ENCODE measurements around the gene SLC10A2.

SLC10A2 gene

DNA sequence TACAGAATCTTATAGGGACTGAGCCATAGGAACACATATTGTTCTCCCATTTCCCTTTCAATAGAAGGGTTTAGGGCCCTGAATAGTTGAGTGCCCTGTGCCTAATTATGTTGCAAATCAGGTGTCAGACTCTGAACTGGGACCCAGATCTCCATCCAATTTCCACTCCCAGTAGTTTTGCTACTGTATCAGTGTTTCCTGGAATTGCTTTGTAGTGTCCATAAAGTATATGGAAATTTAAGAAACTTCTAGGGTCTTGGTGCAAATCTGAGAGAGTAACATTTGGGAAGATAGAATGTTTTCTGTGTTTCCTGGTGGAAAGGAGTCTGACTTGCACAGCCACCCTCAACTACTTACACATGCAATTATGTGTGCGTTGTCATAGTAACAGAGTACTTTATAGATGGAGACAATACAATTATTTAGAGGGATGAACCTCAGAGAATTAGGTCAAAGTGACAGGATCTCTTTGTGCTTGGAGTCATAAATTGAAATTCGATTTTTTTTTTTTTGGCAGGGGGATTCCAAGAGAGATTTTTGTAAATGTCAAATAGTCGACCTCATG is 646 bp upstream of the SLC10A2 start:
- H3K79me2 ChIP-seq (ENCODE audit: insufficient read depth, low read length) = no peaks in the 10 kb centered on the region
- H3K9me3 ChIP-seq (ENCODE audit: insufficient read depth, low read depth, low read length) = no peaks in the 10 kb centered on the region
- H3K36me3 ChIP-seq (ENCODE audit: insufficient read depth, low read length) = no peaks in the 10 kb centered on the region
- TF ChIP-seq, protein P1, sequence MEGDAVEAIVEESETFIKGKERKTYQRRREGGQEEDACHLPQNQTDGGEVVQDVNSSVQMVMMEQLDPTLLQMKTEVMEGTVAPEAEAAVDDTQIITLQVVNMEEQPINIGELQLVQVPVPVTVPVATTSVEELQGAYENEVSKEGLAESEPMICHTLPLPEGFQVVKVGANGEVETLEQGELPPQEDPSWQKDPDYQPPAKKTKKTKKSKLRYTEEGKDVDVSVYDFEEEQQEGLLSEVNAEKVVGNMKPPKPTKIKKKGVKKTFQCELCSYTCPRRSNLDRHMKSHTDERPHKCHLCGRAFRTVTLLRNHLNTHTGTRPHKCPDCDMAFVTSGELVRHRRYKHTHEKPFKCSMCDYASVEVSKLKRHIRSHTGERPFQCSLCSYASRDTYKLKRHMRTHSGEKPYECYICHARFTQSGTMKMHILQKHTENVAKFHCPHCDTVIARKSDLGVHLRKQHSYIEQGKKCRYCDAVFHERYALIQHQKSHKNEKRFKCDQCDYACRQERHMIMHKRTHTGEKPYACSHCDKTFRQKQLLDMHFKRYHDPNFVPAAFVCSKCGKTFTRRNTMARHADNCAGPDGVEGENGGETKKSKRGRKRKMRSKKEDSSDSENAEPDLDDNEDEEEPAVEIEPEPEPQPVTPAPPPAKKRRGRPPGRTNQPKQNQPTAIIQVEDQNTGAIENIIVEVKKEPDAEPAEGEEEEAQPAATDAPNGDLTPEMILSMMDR (conservative IDR thresholded peaks at IDR 0.05; ENCODE audit: low read length) = no peak
- TF ChIP-seq EZH2phosphoT487 (IDR thresholded peaks at IDR 0.05; ENCODE audit: borderline replicate concordance) = no peak
- no peaks in the 10 kb centered on the region for H3F3A ChIP-seq (ENCODE audit: low read depth)
- no peak overlapping the region for H3K4me3 ChIP-seq (ENCODE audit: low read length, poor library complexity, severe bottlenecking)
- no peaks in the 10 kb centered on the region for H3K4me1 ChIP-seq (ENCODE audit: insufficient read depth, low read length, poor library complexity, severe bottlenecking)
- H3K9me2 ChIP-seq (replicated peaks; ENCODE audit: low read depth, low read length) = no peaks in the 10 kb centered on the region
- H3K9ac ChIP-seq (ENCODE audit: low read depth, low read length, poor library complexity, severe bottlenecking) = no peak overlapping the region
- H2AFZ ChIP-seq (ENCODE audit: low read length) = no peak overlapping the region
- no peak overlapping the region for H3K4me2 ChIP-seq (ENCODE audit: low read depth, low read length, poor library complexity, severe bottlenecking)
- H4K20me1 ChIP-seq (ENCODE audit: insufficient read depth, low read length, poor library complexity, severe bottlenecking) = no peaks in the 10 kb centered on the region
- no peaks in the 10 kb centered on the region for H3K27me3 ChIP-seq (ENCODE audit: insufficient read depth, low read length, poor library complexity, severe bottlenecking)

DNA sequence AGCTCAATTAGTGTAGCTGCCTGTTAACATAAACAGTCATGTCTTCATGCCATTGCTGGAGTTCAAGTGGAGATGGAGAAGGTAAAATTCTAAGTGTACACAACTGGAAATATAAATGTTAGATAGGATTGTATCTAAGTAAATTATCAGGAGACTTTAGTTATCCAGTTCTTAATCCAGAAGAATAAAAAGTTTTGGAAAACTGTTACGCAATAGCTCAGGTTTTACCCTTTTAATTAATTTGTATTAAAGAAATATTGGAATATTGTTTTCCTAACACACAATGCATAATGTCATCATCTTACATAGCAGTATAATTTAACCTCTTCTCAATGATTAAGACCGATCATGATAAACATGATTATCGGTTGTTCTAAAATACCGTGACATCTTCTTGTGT is 2.8 kb downstream of the SLC10A2 start:
- Histone ChIP-seq H3K4me3 (ENCODE audit: low read length, poor library complexity, severe bottlenecking) (no peak overlapping the region), H4K20me1 (ENCODE audit: insufficient read depth, low read length, poor library complexity, severe bottlenecking) (no peaks in the 10 kb centered on the region), H3K4me2 (ENCODE audit: low read depth, low read length, poor library complexity, severe bottlenecking) (no peak overlapping the region), H3K9ac (ENCODE audit: low read depth, low read length, poor library complexity, severe bottlenecking) (no peak overlapping the region), H3K9me2 (replicated peaks; ENCODE audit: low read depth, low read length) (no peaks in the 10 kb centered on the region), H3K79me2 (ENCODE audit: insufficient read depth, low read length) (no peaks in the 10 kb centered on the region), H3F3A (ENCODE audit: low read depth) (no peaks in the 10 kb centered on the region), H3K4me1 (ENCODE audit: insufficient read depth, low read length, poor library complexity, severe bottlenecking) (no peaks in the 10 kb centered on the region), H3K27me3 (ENCODE audit: insufficient read depth, low read length, poor library complexity, severe bottlenecking) (no peaks in the 10 kb centered on the region), H3K9me3 (ENCODE audit: insufficient read depth, low read depth, low read length) (no peaks in the 10 kb centered on the region), H2AFZ (ENCODE audit: low read length) (no peak overlapping the region), H3K36me3 (ENCODE audit: insufficient read depth, low read length) (no peaks in the 10 kb centered on the region)
- no peak for TF ChIP-seq EZH2phosphoT487 (IDR thresholded peaks at IDR 0.05; ENCODE audit: borderline replicate concordance)
- TF ChIP-seq, protein P1 (conservative IDR thresholded peaks at IDR 0.05; ENCODE audit: low read length) = no peak

DNA sequence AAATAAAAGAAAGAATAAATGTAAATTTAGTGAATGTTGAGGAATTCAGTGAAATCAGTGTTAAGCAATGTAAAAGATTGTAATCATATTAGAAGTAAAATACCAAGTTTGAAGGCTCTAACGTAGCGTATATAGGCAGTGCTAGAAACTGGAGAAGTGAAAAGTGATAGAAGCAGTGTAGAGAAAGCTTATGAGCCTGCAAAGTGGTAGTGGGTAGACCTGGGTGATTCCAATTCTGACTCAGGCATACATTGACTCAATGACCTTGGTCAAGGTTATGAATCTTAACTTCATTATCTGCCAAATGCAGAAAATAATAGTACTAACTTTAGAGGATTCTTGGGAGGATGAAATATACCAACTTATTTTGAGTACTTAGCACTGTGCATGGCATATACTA is 4.1 kb downstream of the SLC10A2 start:
- Histone ChIP-seq H3K9ac (ENCODE audit: low read depth, low read length, poor library complexity, severe bottlenecking) (no peak overlapping the region), H3K9me3 (ENCODE audit: insufficient read depth, low read depth, low read length) (no peaks in the 10 kb centered on the region), H3K4me1 (ENCODE audit: insufficient read depth, low read length, poor library complexity, severe bottlenecking) (no peaks in the 10 kb centered on the region), H3F3A (ENCODE audit: low read depth) (no peaks in the 10 kb centered on the region), H4K20me1 (ENCODE audit: insufficient read depth, low read length, poor library complexity, severe bottlenecking) (no peaks in the 10 kb centered on the region), H3K4me2 (ENCODE audit: low read depth, low read length, poor library complexity, severe bottlenecking) (no peak overlapping the region), H3K4me3 (ENCODE audit: low read length, poor library complexity, severe bottlenecking) (no peak overlapping the region), H3K27me3 (ENCODE audit: insufficient read depth, low read length, poor library complexity, severe bottlenecking) (no peaks in the 10 kb centered on the region), H3K9me2 (replicated peaks; ENCODE audit: low read depth, low read length) (no peaks in the 10 kb centered on the region), H2AFZ (ENCODE audit: low read length) (no peak overlapping the region), H3K36me3 (ENCODE audit: insufficient read depth, low read length) (no peaks in the 10 kb centered on the region), H3K79me2 (ENCODE audit: insufficient read depth, low read length) (no peaks in the 10 kb centered on the region)
- TF ChIP-seq, protein P1 (conservative IDR thresholded peaks at IDR 0.05; ENCODE audit: low read length) = no peak
- TF ChIP-seq EZH2phosphoT487 (IDR thresholded peaks at IDR 0.05; ENCODE audit: borderline replicate concordance) = no peak
